Stimulated activated memory B cell treated with anti-CD40 and anti-IgM and Interleukin-4, amounts not matched to agents 10 μg/mL and 1 μg/mL and 100 μg/mL, for 72 hours (primary cell): ENCODE results near the gene DUSP22.

Experiments used
- ATAC-seq: fragments of 150-1000 bp; cut with Tn5 transposase; 2 replicates; pipeline ENCODE4 v1.10.0; 2021
- H3K27ac Mint-ChIP-seq: one replicate; pipeline ENCODE4 v1.8.0; 2022; ENCODE audit warnings: mild to moderate bottlenecking, mixed read lengths
- H3K27me3 Mint-ChIP-seq: one replicate; pipeline ENCODE4 v1.8.0; 2022; ENCODE audit warnings: mixed read lengths
- H3K36me3 Mint-ChIP-seq: one replicate; pipeline ENCODE4 v1.8.0; 2022; ENCODE audit warnings: mixed read lengths
- H3K4me1 Mint-ChIP-seq: one replicate; pipeline ENCODE4 v1.8.0; 2022; ENCODE audit warnings: mixed read lengths
- H3K4me3 Mint-ChIP-seq: one replicate; pipeline ENCODE4 v1.8.0; 2022; ENCODE audit warnings: mild to moderate bottlenecking, moderate library complexity, mixed read lengths
- H3K9me3 Mint-ChIP-seq: one replicate; pipeline ENCODE4 v1.8.0; 2022; ENCODE audit warnings: mixed read lengths

Gene DUSP22

GRCh38 chr6:299104-299980 lies 7.1 kb downstream of the DUSP22 start:
- H3K4me1 Mint-ChIP-seq = peaks cover 12% of the 10 kb centered on the region

GRCh38 chr6:300026-300425 lies 7.7 kb downstream of the DUSP22 start:
- H3K36me3 Mint-ChIP-seq = no peaks in the 10 kb centered on the region
- H3K4me3 Mint-ChIP-seq = no peak overlapping the region
- no peak overlapping the region for H3K27ac Mint-ChIP-seq
- H3K27me3 Mint-ChIP-seq = no peaks in the 10 kb centered on the region
- no peaks in the 10 kb centered on the region for H3K9me3 Mint-ChIP-seq
- H3K4me1 Mint-ChIP-seq = peaks cover 5% of the 10 kb centered on the region
- ATAC-seq = no peak

More at GRCh38 chr6:299104-299980, 7.1 kb downstream of the DUSP22 start:
- ATAC-seq = no peak
- Mint-ChIP-seq H3K27ac (no peak overlapping the region), H3K27me3 (no peaks in the 10 kb centered on the region), H3K4me3 (no peak overlapping the region), H3K9me3 (no peaks in the 10 kb centered on the region), H3K36me3 (peaks cover 5% of the 10 kb centered on the region)

GRCh38 chr6:300494-301198 lies 8.4 kb downstream of the DUSP22 start:
- Mint-ChIP-seq H3K27me3 (no peaks in the 10 kb centered on the region), H3K36me3 (no peaks in the 10 kb centered on the region), H3K4me1 (no peaks in the 10 kb centered on the region), H3K9me3 (no peaks in the 10 kb centered on the region), H3K27ac (no peak overlapping the region), H3K4me3 (no peak overlapping the region)
- ATAC-seq = no peak

GRCh38 chr6:301526-301925 lies 9.2 kb downstream of the DUSP22 start:
- no peaks in the 10 kb centered on the region for H3K4me1 Mint-ChIP-seq
- no peak overlapping the region for H3K4me3 Mint-ChIP-seq
- H3K27me3 Mint-ChIP-seq = no peaks in the 10 kb centered on the region
- no peaks in the 10 kb centered on the region for H3K36me3 Mint-ChIP-seq
- H3K9me3 Mint-ChIP-seq = no peaks in the 10 kb centered on the region
- no peak overlapping the region for H3K27ac Mint-ChIP-seq
- no peak for ATAC-seq

DNA sequence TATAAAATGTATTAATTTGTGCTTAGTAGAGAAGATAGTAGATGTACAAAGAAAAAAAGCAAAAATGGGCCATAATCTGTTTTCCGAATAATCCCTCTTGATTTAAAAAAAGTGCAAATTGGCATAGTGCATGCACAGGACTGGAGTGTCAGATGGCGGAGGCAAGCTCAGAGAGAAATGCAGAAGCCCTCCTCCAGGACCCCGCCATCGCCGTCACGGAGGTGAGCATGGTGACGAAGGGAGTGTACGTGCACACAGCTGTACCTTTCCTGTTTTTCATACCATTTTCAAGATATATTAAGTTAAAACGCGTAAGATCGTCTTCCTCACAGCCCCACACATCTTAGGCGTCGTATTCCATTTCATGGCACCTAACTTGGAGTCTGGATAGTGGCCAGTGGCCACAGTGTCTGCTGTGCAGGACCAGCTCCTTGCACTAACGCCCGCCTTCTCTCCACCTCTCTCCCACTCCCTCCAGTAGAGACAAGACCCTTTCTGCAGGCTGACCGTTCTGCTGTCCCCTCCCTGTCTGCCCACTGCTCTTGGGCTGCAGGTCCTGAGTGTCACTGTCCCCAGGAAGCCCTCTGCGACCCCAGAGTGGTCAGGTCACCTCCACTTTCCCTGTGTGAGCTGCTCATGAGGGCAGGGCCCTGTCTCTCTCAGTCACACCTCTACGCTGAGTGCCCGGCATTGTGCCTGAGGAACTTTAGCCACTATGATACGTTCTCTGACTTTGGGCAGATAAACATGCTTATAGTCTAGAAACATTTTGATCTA lies 9.8 kb downstream of the DUSP22 start:
- Mint-ChIP-seq H3K9me3 (no peaks in the 10 kb centered on the region), H3K4me3 (no peak overlapping the region), H3K27ac (no peak overlapping the region), H3K36me3 (no peaks in the 10 kb centered on the region), H3K4me1 (no peaks in the 10 kb centered on the region), H3K27me3 (no peaks in the 10 kb centered on the region)
- no peak for ATAC-seq

GRCh38 chr6:302760-303159 lies 10.5 kb downstream of the DUSP22 start:
- no peaks in the 10 kb centered on the region for H3K27me3 Mint-ChIP-seq
- H3K27ac Mint-ChIP-seq = no peak overlapping the region
- ATAC-seq = no peak
- no peak overlapping the region for H3K4me3 Mint-ChIP-seq
- no peaks in the 10 kb centered on the region for H3K4me1 Mint-ChIP-seq
- H3K36me3 Mint-ChIP-seq = no peaks in the 10 kb centered on the region
- H3K9me3 Mint-ChIP-seq = no peaks in the 10 kb centered on the region

DNA sequence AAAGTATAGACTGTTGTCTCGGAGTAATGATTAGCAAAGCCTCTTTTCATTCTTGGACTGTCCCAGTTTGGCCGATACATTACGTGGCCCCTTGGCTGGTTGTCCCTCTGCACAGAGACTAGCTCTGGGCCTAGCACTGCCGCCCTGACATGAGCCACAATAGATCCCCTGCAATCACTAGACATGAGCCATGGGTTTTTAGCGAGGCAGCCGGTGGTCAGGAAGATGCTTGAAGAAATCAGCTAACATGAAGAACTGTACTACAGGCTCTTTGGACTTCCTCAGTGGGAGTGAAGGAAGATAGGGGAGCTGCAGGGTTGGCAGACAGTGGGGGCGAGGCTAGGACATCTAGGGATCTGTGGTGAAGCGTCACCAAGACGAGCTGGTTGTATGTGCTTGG lies 11.0 kb downstream of the DUSP22 start:
- no peaks in the 10 kb centered on the region for H3K36me3 Mint-ChIP-seq
- ATAC-seq = no peak
- H3K27me3 Mint-ChIP-seq = no peaks in the 10 kb centered on the region
- peaks cover 5% of the 10 kb centered on the region for H3K4me1 Mint-ChIP-seq
- no peak overlapping the region for H3K4me3 Mint-ChIP-seq
- H3K27ac Mint-ChIP-seq = no peak overlapping the region
- no peaks in the 10 kb centered on the region for H3K9me3 Mint-ChIP-seq

DNA sequence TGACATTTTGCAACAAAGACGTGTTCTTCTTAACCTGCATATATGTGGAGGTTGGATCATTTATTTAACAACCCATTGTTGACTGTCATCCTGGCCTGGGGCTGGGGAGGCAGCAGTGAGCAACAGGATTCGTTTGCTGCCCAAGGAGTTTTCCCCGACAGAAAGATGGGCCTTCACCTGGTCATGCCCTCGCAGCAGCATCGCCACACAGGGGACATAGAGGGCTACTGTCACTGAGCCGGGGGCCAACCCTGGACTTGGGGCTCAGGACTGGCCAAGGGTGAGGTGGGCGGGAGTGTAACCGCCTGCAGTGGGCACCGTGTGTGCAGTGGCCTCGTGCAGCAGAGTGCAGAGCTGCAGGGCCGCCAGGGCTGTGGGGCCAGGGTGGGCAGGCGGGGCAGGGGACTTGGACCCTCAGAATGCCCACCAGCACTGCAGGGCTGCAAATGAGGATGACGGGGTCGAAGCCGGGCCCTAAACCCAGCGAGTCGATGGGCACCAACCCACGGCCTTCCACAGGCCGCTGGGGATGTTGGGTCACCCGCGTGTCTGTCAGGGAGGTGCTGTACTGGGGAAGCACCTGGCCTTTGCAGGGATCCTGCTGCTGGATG lies 11.8 kb downstream of the DUSP22 start:
- Mint-ChIP-seq H3K27me3 (no peaks in the 10 kb centered on the region), H3K9me3 (no peaks in the 10 kb centered on the region), H3K36me3 (no peaks in the 10 kb centered on the region), H3K4me1 (peaks cover 10% of the 10 kb centered on the region), H3K4me3 (no peak overlapping the region), H3K27ac (no peak overlapping the region)
- no peak for ATAC-seq

- no peak for ATAC-seq
- no peaks in the 10 kb centered on the region for H3K9me3 Mint-ChIP-seq
- no peaks in the 10 kb centered on the region for H3K27me3 Mint-ChIP-seq
- H3K36me3 Mint-ChIP-seq = peaks cover 3% of the 10 kb centered on the region
- H3K4me1 Mint-ChIP-seq = peaks cover 19% of the 10 kb centered on the region
- H3K27ac Mint-ChIP-seq = no peak overlapping the region
- H3K4me3 Mint-ChIP-seq = no peak overlapping the region
Measured at GRCh38 chr6:304833-305370, 12.6 kb downstream of the DUSP22 start.

GRCh38 chr6:305371-306206 lies 13.3 kb downstream of the DUSP22 start:
- Mint-ChIP-seq H3K4me3 (no peak overlapping the region), H3K27me3 (no peaks in the 10 kb centered on the region), H3K4me1 (peaks cover 26% of the 10 kb centered on the region), H3K36me3 (peaks cover 8% of the 10 kb centered on the region), H3K27ac (no peak overlapping the region), H3K9me3 (no peaks in the 10 kb centered on the region)
- ATAC-seq = peak; percentile 80

GRCh38 chr6:306641-307061 lies 14.4 kb downstream of the DUSP22 start:
- Mint-ChIP-seq H3K27me3 (no peaks in the 10 kb centered on the region), H3K27ac (no peak overlapping the region), H3K4me1 (peaks cover 36% of the 10 kb centered on the region), H3K9me3 (no peaks in the 10 kb centered on the region), H3K36me3 (peaks cover 18% of the 10 kb centered on the region), H3K4me3 (no peak overlapping the region)
- no peak for ATAC-seq

DNA sequence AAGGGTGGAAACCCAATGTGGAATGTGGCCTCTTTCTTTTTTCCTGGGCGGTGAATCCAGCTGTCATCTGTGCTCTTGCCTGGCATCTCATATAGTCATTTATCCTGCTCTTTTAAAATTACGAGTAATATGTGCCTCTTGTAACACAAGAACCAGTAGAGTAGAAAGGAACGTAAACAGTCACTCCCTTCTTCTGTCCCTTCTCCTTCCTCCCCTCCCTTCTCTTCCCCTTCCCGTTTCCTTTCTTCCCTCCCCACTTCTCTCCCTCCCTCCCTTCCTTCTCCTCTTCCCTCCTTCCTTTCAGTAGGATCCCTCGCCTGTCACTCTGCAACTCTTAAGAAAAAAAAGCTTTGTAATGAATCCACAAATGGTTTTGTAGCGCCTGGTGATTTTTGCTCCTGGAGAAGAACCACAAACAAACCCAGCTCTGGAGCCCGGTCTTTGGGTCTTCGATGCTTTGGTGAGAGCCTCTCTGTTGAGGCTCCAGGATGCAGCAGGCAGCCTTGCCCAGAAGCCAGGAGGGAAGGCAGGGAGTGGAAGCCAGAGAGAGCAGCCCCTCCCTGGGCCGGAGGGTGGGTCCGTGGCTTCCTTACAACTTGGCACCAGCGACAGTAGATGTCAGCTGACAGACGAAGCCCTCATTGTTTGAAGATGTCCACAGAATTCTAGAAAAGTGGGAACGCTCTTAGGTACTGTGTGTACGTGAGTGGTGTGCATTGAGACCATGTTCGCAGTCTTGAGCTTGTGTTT lies 15.0 kb downstream of the DUSP22 start:
- H3K9me3 Mint-ChIP-seq = no peaks in the 10 kb centered on the region
- peaks cover 22% of the 10 kb centered on the region for H3K36me3 Mint-ChIP-seq
- H3K27me3 Mint-ChIP-seq = no peaks in the 10 kb centered on the region
- no peak for ATAC-seq
- no peak overlapping the region for H3K27ac Mint-ChIP-seq
- H3K4me1 Mint-ChIP-seq = peaks cover 42% of the 10 kb centered on the region
- no peak overlapping the region for H3K4me3 Mint-ChIP-seq

- no peak for ATAC-seq
- Mint-ChIP-seq H3K36me3 (peaks cover 22% of the 10 kb centered on the region), H3K27ac (no peak overlapping the region), H3K4me1 (peaks cover 49% of the 10 kb centered on the region), H3K9me3 (no peaks in the 10 kb centered on the region), H3K27me3 (no peaks in the 10 kb centered on the region), H3K4me3 (no peak overlapping the region)
Measured at GRCh38 chr6:307874-308273, 15.6 kb downstream of the DUSP22 start.
